Rectal smooth muscle tissue (tissue), 1 donor: ENCODE results near the gene CDYL2.
"Not testable (repeated sequence)": the region's sequence is repeated elsewhere in the genome, so short reads cannot be mapped to it uniquely, and the experiment has no call there.

Experiments
- H3K27ac ChIP-seq: one replicate; pipeline ENCODE4 v1.7.0; 2013; ENCODE audit warnings: low read depth, low read length, inconsistent platforms
- H3K27me3 ChIP-seq: one replicate; pipeline ENCODE4 v1.7.0; 2013; ENCODE audit warnings: low read length; ENCODE audit not compliant: control insufficient read depth, insufficient read depth
- H3K36me3 ChIP-seq: one replicate; pipeline ENCODE4 v1.7.0; 2013; ENCODE audit warnings: low read length; ENCODE audit not compliant: control insufficient read depth, insufficient read depth
- H3K4me1 ChIP-seq: one replicate; pipeline ENCODE4 v1.7.0; 2013; ENCODE audit warnings: low read length; ENCODE audit not compliant: control insufficient read depth, insufficient read depth
- H3K4me3 ChIP-seq: one replicate; pipeline ENCODE4 v1.7.0; 2013; ENCODE audit warnings: low read length
- H3K9ac ChIP-seq: one replicate; pipeline ENCODE4 v1.7.0; 2013; ENCODE audit warnings: low read length

Gene CDYL2

GRCh38 chr16:80738521-80738920 lies 65.9 kb downstream of the CDYL2 start:
- Histone ChIP-seq H3K4me1 (no peaks in the 10 kb centered on the region), H3K27me3 (no peaks in the 10 kb centered on the region), H3K36me3 (no peaks in the 10 kb centered on the region), H3K9ac (no peak overlapping the region), H3K27ac (no peak overlapping the region), H3K4me3 (no peak overlapping the region)

GRCh38 chr16:80735846-80736245 lies 68.6 kb downstream of the CDYL2 start:
- Histone ChIP-seq H3K27ac (no peak overlapping the region), H3K27me3 (no peaks in the 10 kb centered on the region), H3K9ac (no peak overlapping the region), H3K36me3 (no peaks in the 10 kb centered on the region), H3K4me3 (no peak overlapping the region), H3K4me1 (no peaks in the 10 kb centered on the region)

DNA sequence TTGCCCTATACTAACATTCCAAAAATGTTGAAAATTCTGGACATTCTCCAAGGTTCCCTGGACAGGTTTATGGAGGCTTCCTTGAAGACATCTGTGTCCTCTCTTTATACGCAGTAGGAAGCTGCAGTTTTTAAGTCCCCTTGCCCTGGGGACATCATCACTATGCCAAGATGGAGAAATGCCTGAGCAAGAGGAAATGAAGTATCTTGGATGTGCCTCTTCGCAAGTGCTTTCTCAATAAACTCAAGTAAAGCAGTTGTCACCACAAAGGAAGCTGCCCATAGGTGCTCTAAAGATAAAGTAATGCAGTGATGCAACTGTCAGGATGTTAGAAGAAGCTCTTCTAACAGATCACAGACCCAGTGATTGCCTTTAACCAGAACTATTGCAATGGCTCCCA lies 71.0 kb downstream of the CDYL2 start:
- H3K4me3 ChIP-seq, result no peak overlapping the region
- no peaks in the 10 kb centered on the region for H3K27me3 ChIP-seq
- no peaks in the 10 kb centered on the region for H3K4me1 ChIP-seq
- no peaks in the 10 kb centered on the region for H3K36me3 ChIP-seq
- H3K9ac ChIP-seq, result no peak overlapping the region
- H3K27ac ChIP-seq, result no peak overlapping the region

GRCh38 chr16:80731915-80732314 lies 72.5 kb downstream of the CDYL2 start:
- Histone ChIP-seq H3K27ac (no peak overlapping the region), H3K9ac (no peak overlapping the region), H3K36me3 (no peaks in the 10 kb centered on the region), H3K27me3 (no peaks in the 10 kb centered on the region), H3K4me1 (no peaks in the 10 kb centered on the region), H3K4me3 (no peak overlapping the region)

DNA sequence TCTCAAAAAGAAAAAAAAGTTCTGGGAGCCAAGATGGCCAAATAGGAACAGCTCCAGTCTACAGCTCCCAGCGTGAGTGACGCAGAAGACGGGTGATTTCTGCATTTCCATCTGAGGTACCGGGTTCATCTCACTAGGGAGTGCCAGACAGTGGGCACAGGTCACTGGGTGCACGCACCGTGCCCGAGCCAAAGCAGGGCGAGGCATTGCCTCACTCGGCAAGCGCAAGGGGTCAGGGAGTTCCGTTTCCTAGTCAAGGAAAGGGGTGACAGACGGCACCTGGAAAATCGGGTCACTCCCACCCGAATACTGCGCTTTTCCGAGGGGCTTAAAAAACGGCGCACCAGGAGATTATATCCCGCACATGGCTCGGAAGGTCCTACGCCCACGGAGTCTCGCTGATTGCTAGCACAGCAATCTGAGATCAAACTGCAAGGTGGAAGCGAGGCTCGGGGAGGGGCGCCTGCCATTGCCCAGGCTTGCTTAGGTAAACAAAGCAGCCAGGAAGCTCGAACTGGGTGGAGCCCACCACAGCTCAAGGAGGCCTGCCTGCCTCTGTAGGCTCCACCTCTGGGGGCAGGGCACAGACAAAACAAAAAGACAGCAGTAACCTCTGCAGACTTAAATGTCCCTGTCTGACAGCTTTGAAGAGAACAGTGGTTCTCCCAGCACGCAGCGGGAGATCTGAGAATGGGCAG lies 77.2 kb downstream of the CDYL2 start:
- not testable (repeated sequence) for H3K9ac ChIP-seq, H3K27ac ChIP-seq, H3K36me3 ChIP-seq, H3K27me3 ChIP-seq, H3K4me3 ChIP-seq, H3K4me1 ChIP-seq

DNA sequence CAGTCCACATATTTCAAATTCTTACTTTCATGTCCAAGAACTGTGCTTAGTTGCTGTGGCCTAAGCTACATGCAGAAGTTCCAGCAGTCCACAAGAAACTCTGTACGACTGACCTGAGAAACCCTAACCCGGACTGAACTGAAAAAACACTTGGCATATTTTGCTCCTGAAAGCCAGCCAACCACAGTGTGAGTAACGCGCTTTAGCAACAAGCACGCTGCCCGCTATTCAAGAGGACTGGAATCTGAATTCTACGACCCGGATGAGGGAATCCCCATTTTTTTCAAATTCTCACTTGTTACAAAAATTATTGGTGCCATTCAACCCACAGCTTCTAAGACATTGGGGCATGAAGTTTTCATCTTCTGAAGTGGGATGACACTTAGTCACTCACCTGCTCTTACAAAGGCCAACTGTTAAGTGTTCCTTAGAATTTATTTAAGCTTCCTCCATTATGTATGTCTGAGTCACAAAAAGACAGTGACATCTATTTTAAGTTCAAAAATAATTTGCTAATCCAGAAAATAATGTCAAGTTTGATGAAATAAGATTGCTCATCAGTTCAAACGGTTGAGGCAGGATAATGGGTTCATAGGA lies 78.7 kb downstream of the CDYL2 start:
- H3K27me3 ChIP-seq, result no peaks in the 10 kb centered on the region
- H3K4me1 ChIP-seq, result no peaks in the 10 kb centered on the region
- no peaks in the 10 kb centered on the region for H3K36me3 ChIP-seq
- H3K9ac ChIP-seq, result no peak overlapping the region
- H3K27ac ChIP-seq, result no peak overlapping the region
- H3K4me3 ChIP-seq, result no peak overlapping the region

- H3K4me3 ChIP-seq, result no peak overlapping the region
- no peak overlapping the region for H3K27ac ChIP-seq
- H3K36me3 ChIP-seq, result no peaks in the 10 kb centered on the region
- no peak overlapping the region for H3K9ac ChIP-seq
- H3K27me3 ChIP-seq, result no peaks in the 10 kb centered on the region
- H3K4me1 ChIP-seq, result no peaks in the 10 kb centered on the region
Measured at GRCh38 chr16:80723981-80724380, 80.4 kb downstream of the CDYL2 start.

- Histone ChIP-seq H3K9ac (no peak overlapping the region), H3K27me3 (no peaks in the 10 kb centered on the region), H3K36me3 (no peaks in the 10 kb centered on the region), H3K4me3 (no peak overlapping the region), H3K27ac (no peak overlapping the region), H3K4me1 (no peaks in the 10 kb centered on the region)
Measured at GRCh38 chr16:80723091-80723490, 81.3 kb downstream of the CDYL2 start.

DNA sequence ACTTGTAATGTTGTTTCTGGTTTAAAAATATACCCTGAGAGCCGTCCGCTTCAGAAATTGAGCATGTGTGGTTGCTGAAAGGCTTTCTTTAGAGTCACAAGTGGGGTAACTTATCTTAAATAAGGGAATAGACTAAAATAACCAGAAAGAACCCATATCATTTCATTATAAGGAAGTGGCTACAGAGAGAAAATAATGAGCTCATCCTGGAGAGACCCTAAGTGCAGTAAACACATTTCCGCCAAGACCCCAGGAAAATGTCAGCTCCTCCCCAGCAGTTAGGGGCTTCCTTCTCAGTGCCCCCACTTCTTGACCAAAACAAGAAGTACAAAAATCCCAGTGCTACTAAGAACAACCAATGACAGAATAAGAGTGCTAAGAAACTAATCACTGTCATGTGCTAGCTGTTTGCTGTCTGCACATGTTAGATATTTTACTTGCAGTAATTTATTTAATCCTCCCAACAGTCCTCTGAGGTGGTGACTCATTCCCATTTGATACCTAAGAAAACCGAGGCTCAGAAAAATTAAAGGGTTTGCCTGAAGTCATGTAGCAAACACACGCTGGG lies 83.5 kb downstream of the CDYL2 start:
- no peaks in the 10 kb centered on the region for H3K4me1 ChIP-seq
- H3K4me3 ChIP-seq, result no peak overlapping the region
- H3K9ac ChIP-seq, result no peak overlapping the region
- no peak overlapping the region for H3K27ac ChIP-seq
- H3K27me3 ChIP-seq, result no peaks in the 10 kb centered on the region
- no peaks in the 10 kb centered on the region for H3K36me3 ChIP-seq

GRCh38 chr16:80719573-80719972 lies 84.8 kb downstream of the CDYL2 start:
- Histone ChIP-seq H3K27me3 (no peaks in the 10 kb centered on the region), H3K4me1 (no peaks in the 10 kb centered on the region), H3K27ac (no peak overlapping the region), H3K36me3 (no peaks in the 10 kb centered on the region), H3K4me3 (no peak overlapping the region), H3K9ac (no peak overlapping the region)

DNA sequence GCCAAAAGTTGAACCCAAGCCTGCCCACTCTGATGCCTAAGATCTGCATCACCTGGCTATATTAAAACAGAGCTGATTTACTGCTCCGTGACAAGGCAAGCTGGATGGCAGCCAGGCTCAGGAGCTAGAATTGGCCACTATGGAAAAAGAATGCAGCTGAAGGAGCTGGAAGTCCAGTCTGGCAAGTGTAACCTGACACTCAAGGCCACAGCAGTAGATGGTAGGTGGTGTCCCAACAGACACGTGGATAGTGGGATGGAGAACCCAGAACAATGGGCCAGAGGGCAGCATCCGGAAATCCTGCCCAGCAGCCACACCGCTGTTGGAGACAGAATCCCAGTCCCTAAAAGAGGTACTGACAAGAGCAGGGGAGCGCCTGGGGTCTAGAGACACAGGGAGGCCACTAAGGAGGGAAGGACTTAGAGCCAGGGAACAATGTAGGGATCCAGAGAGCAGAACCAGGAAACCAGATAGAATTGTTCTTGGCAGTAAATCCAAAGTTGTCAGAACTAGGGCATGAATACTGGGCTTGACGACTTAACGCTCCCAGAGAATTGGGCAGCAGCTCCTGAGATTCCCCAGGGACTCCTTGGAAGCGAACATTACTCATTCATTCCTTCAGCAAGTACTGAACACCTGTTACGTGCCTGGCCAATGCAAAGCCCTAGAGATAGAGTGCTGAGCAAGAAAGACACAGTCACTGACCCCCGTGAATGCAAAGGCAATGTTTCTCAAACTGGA lies 85.7 kb downstream of the CDYL2 start:
- Histone ChIP-seq H3K27me3 (no peaks in the 10 kb centered on the region), H3K4me3 (no peak overlapping the region), H3K4me1 (no peaks in the 10 kb centered on the region), H3K9ac (no peak overlapping the region), H3K36me3 (no peaks in the 10 kb centered on the region), H3K27ac (no peak overlapping the region)

GRCh38 chr16:80717611-80718010 lies 86.8 kb downstream of the CDYL2 start:
- Histone ChIP-seq H3K27me3 (no peaks in the 10 kb centered on the region), H3K9ac (no peak overlapping the region), H3K36me3 (no peaks in the 10 kb centered on the region), H3K27ac (no peak overlapping the region), H3K4me3 (no peak overlapping the region), H3K4me1 (no peaks in the 10 kb centered on the region)
